Smooth muscle cell (in vitro differentiated cells): ENCODE results near the gene ANKRD44. TPM values are rescaled to one million over a fixed set of nuclear protein-coding genes. Genes with fewer than 3 reads are reported as not detected.
"Not testable (repeated sequence)": the region's sequence is repeated elsewhere in the genome, so short reads cannot be mapped to it uniquely, and the experiment has no call there.

Experiments
- DNase-seq: peaks from one replicate; lab custom pipeline; 2025; ENCODE audit not compliant: unreplicated experiment; lab: John Stamatoyannopoulos, UW
- H2AFZ ChIP-seq: fragments of 200-600 bp; sonication (generic); 2 replicates; pipeline ENCODE4 v1.6.0; 2016; ENCODE audit warnings: antibody characterized with exemption, low read depth, mild to moderate bottlenecking
- H3F3A ChIP-seq: fragments of 200-600 bp; sonication (generic); 2 replicates; pipeline ENCODE4 v1.6.0; 2017; ENCODE audit warnings: antibody characterized with exemption, low read depth
- H3K27ac ChIP-seq: fragments of 200-600 bp; sonication (generic); 2 replicates; pipeline ENCODE4 v1.5.1; 2016; ENCODE audit warnings: low read depth, mild to moderate bottlenecking
- H3K27me3 ChIP-seq: fragments of 200-600 bp; sonication (generic); 2 replicates; pipeline ENCODE4 v1.6.1; 2016; ENCODE audit warnings: low read depth, mild to moderate bottlenecking
- H3K36me3 ChIP-seq: fragments of 200-600 bp; sonication (generic); 2 replicates; pipeline ENCODE4 v1.5.1; 2016; ENCODE audit warnings: low read depth
- H3K4me1 ChIP-seq: fragments of 200-600 bp; sonication (generic); 2 replicates; pipeline ENCODE4 v1.5.1; 2016; ENCODE audit warnings: low read depth
- H3K4me2 ChIP-seq: fragments of 200-600 bp; sonication (generic); 2 replicates; pipeline ENCODE4 v1.6.0; 2016; ENCODE audit warnings: mild to moderate bottlenecking
- H3K4me3 ChIP-seq: fragments of 200-600 bp; sonication (generic); 2 replicates; pipeline ENCODE4 v1.5.1; 2016; ENCODE audit warnings: mild to moderate bottlenecking
- H3K79me2 ChIP-seq: fragments of 200-600 bp; sonication (generic); 2 replicates; pipeline ENCODE4 v1.6.0; 2016; ENCODE audit warnings: low read depth, mild to moderate bottlenecking
- H3K9ac ChIP-seq: fragments of 200-600 bp; sonication (generic); 2 replicates; pipeline ENCODE4 v1.6.0; 2016; ENCODE audit warnings: low read depth
- H3K9me3 ChIP-seq: fragments of 200-600 bp; sonication (generic); replicated peaks from 2 replicates; pipeline ENCODE4 v1.5.1; 2016; ENCODE audit warnings: low read depth
- H4K20me1 ChIP-seq: fragments of 200-600 bp; sonication (generic); 2 replicates; pipeline ENCODE4 v1.6.0; 2016; ENCODE audit warnings: low read depth
- CTCF ChIP-seq: fragments of 200-600 bp; sonication (generic); IDR thresholded peaks from 2 replicates; pipeline ENCODE4 v1.5.1; 2017; ENCODE audit warnings: borderline replicate concordance, mild to moderate bottlenecking, antibody characterized with exemption; ENCODE audit not compliant: insufficient read depth, poor library complexity, severe bottlenecking
- WGBS: methylation state at CpG from one replicate; pipeline ENCODE4 v1.1.7; 2016; ENCODE audit warnings: low lambda C conversion rate; 5-methylcytosine and 5-hydroxymethylcytosine counted together
- polyA plus RNA-seq: library from polyadenylated mRNA; unstranded; fragments of >200 nt; fragmentation: Nextera tagmentation; extraction: Ambion mirVana; gene quantifications from 2 replicates; pipeline ENCODE4 v1.2.1, GENCODE V29; 2016
- total RNA-seq: library from RNA; depleted of rRNA; stranded (reverse); fragments of >200 nt; gene quantifications from 2 replicates; pipeline ENCODE4 v1.2.3, GENCODE V29; 2014

ANKRD44 gene
- total and polyA plus RNA-seq, 2 experiments from 2014 or later: 3.6 to 5.5 TPM

GRCh38 chr2:197293252-197294007, 17.1 kb downstream of the ANKRD44 start:
- Histone ChIP-seq H3K4me2 (no peak overlapping the region), H3K79me2 (no peaks in the 10 kb centered on the region), H3K27me3 (no peaks in the 10 kb centered on the region), H3K9me3 (no peaks in the 10 kb centered on the region), H2AFZ (no peak overlapping the region), H3K27ac (no peak overlapping the region), H4K20me1 (no peaks in the 10 kb centered on the region), H3K9ac (no peak overlapping the region), H3K4me3 (no peak overlapping the region), H3K36me3 (no peaks in the 10 kb centered on the region), H3F3A (no peaks in the 10 kb centered on the region), H3K4me1 (no peaks in the 10 kb centered on the region)
- no peak for DNase-seq
- 63% methylated on average over 5 of the region's 5 CpGs for WGBS
- TF ChIP-seq CTCF: no peak

GRCh38 chr2:197292619-197293018, 18.0 kb downstream of the ANKRD44 start:
- Histone ChIP-seq H3K79me2 (no peaks in the 10 kb centered on the region), H4K20me1 (no peaks in the 10 kb centered on the region), H3K27me3 (no peaks in the 10 kb centered on the region), H3F3A (no peaks in the 10 kb centered on the region), H3K4me2 (no peak overlapping the region), H3K4me3 (no peak overlapping the region), H3K27ac (no peak overlapping the region), H3K9ac (no peak overlapping the region), H3K36me3 (no peaks in the 10 kb centered on the region), H3K9me3 (no peaks in the 10 kb centered on the region), H2AFZ (no peak overlapping the region), H3K4me1 (no peaks in the 10 kb centered on the region)
- TF ChIP-seq CTCF: no peak
- DNase-seq: no peak
- 96% methylated on average over 2 of the region's 2 CpGs for WGBS

- 86% methylated on average over 7 of the region's 7 CpGs for WGBS
- not testable (repeated sequence) for H3K4me2 ChIP-seq, H3K4me1 ChIP-seq, H3F3A ChIP-seq, DNase-seq, H2AFZ ChIP-seq, H3K9me3 ChIP-seq, H3K79me2 ChIP-seq, H3K9ac ChIP-seq, H3K4me3 ChIP-seq, H4K20me1 ChIP-seq, H3K36me3 ChIP-seq, H3K27me3 ChIP-seq
- peak overlapping the region; percentile 2 for H3K27ac ChIP-seq
Measured at GRCh38 chr2:197287596-197287932, 23.0 kb downstream of the ANKRD44 start.

GRCh38 chr2:197286805-197287595, 23.6 kb downstream of the ANKRD44 start:
- Histone ChIP-seq H3K27ac (peak overlapping the region; percentile 2), H3K79me2 (no peaks in the 10 kb centered on the region), H3F3A (no peaks in the 10 kb centered on the region), H3K9me3 (no peaks in the 10 kb centered on the region), H3K4me1 (no peaks in the 10 kb centered on the region), H4K20me1 (no peaks in the 10 kb centered on the region), H3K4me3 (no peak overlapping the region), H2AFZ (no peak overlapping the region), H3K9ac (no peak overlapping the region), H3K27me3 (no peaks in the 10 kb centered on the region), H3K4me2 (peak overlapping the region; percentile 8), H3K36me3 (no peaks in the 10 kb centered on the region)
- no peak for TF ChIP-seq CTCF
- 62% methylated on average over 8 of the region's 8 CpGs for WGBS
- DNase-seq: no peak
